ENCODE measurements around the gene MKNK1. TPM values are rescaled to one million over a fixed set of nuclear protein-coding genes. Genes with fewer than 3 reads are reported as not detected.

MKNK1 gene
- total RNA-seq, 1 experiment from 2014 or later: 12.9 TPM

- no peak overlapping the region for H2AK5ac ChIP-seq (ENCODE audit: insufficient read length, low read length)
- no peaks in the 10 kb centered on the region for H3K79me1 ChIP-seq (ENCODE audit: insufficient read depth, low read depth, low read length, poor library complexity, severe bottlenecking)
- no peak overlapping the region for H3K23ac ChIP-seq (ENCODE audit: insufficient read length, low read depth, low read length)
- peak overlapping the region in 1 of 2 experiments; percentile 57; a peak in 2 of 5 replicates for H3K4me3 Mint-ChIP-seq
- no peaks in the 10 kb centered on the region for H3K9me3 ChIP-seq (ENCODE audit: control insufficient read depth, low read depth, low read length)
- H3K79me2 ChIP-seq (ENCODE audit: insufficient read depth, low read length): no peaks in the 10 kb centered on the region
- no peak overlapping the region for H2AFZ ChIP-seq (ENCODE audit: low read length)
- no peak overlapping the region for H3K27ac Mint-ChIP-seq
- no peak overlapping the region for H4K91ac ChIP-seq (ENCODE audit: insufficient read length, low read depth, low read length)
- no peak overlapping the region for H2BK12ac ChIP-seq (ENCODE audit: insufficient read length, low read depth, low read length)
- peaks cover 6% of the 10 kb centered on the region; the same call in 1 of the 2 replicates for H3K4me1 ChIP-seq (ENCODE audit: insufficient read depth, low read length)
- H3K14ac ChIP-seq (ENCODE audit: insufficient read depth, low read length): no peak overlapping the region
- no peak overlapping the region for H3K4ac ChIP-seq (ENCODE audit: low read depth, low read length)
- no peak overlapping the region for H2BK120ac ChIP-seq (ENCODE audit: low read depth, low read length, poor library complexity, severe bottlenecking)
- no peaks in the 10 kb centered on the region for H3K23me2 ChIP-seq (ENCODE audit: insufficient read length, low read depth, low read length, poor library complexity, severe bottlenecking)
- H3T11ph ChIP-seq (ENCODE audit: low read length): no peak overlapping the region
- no peak overlapping the region for H2BK5ac ChIP-seq (ENCODE audit: insufficient read length, low read length)
- no peak overlapping the region for H2BK20ac ChIP-seq (ENCODE audit: low read depth, low read length, poor library complexity, severe bottlenecking)
- TF ChIP-seq CTCF (conservative IDR thresholded peaks at IDR 0.05): no peak
- H3K36me3 Mint-ChIP-seq (ENCODE audit: insufficient read depth in 1 of 3, low read depth in 3 of 3): no peaks in the 10 kb centered on the region
- WGBS (ENCODE audit: extremely low coverage, insufficient read length, low lambda C conversion rate): no CpG with 5 or more reads among the region's 17 CpGs
- H3K27me3 Mint-ChIP-seq (ENCODE audit: low read depth): peaks cover 97% of the 10 kb centered on the region
- no peak overlapping the region for H3K9ac ChIP-seq (ENCODE audit: extremely low read depth, insufficient read length, low read length)
- no peaks in the 10 kb centered on the region for H4K20me1 ChIP-seq (ENCODE audit: control insufficient read depth, insufficient read depth, insufficient read length)
- H3K27me3 ChIP-seq (ENCODE audit: insufficient read depth, low read length): peaks cover 11% of the 10 kb centered on the region; the same call in 1 of the 2 replicates
- H3K4me2 ChIP-seq (ENCODE audit: insufficient read depth, insufficient read length, low read length): peak overlapping the region; percentile 27
- peaks cover 76 to 77% of the 10 kb centered on the region in 2 experiments for H3K4me1 Mint-ChIP-seq
- H2BK15ac ChIP-seq (ENCODE audit: low read depth, low read length): no peak overlapping the region
- no peak overlapping the region for H4K8ac ChIP-seq (replicated peaks; ENCODE audit: insufficient read length, low read depth, low read length)
- no peaks in the 10 kb centered on the region; a peak in 2 of 5 replicates for H3K9me3 Mint-ChIP-seq
- no peak overlapping the region for H4K5ac ChIP-seq (ENCODE audit: insufficient read length, low read depth, low read length)
- no peak overlapping the region for H3K18ac ChIP-seq (ENCODE audit: insufficient read length, low read depth, low read length)
- H3K27ac ChIP-seq (ENCODE audit: insufficient read length, low read depth, low read length): no peak overlapping the region
- no peak for DNase-seq
- H3K56ac ChIP-seq (ENCODE audit: insufficient read length, low read depth, low read length): no peak overlapping the region
Observed at GRCh38 chr1:46526013-46526690, 77.9 kb downstream of the MKNK1 start.

All from H9 (cell line).